HG03354 (cell line): ENCODE data around the gene HOXB5.

Experiments
- ATAC-seq: cut with Tn5 transposase; IDR thresholded peaks from one replicate; pipeline ENCODE4 v1.9.1; 2021; ENCODE audit warnings: mild to moderate bottlenecking; ENCODE audit not compliant: unreplicated experiment, poor library complexity, severe bottlenecking

Gene HOXB5

DNA sequence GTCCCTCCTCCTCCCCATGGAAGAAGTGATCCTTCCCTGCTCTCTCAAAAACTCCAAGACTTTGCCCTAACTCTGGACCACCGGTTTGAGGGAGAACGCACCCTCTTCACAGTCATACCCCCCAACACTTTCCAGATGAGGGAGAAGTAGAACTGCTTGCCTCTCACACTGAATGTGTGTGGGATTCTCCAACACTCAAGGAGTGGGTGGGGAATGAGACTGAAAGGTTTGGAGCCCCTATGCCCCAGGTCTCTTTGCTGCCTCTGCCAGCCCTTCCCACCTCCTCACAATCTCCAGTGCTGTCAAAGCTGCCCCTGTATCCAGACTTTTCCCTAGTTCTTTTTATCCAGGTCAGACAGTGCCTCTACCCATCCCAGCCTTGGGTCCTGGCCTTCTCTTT lies 26.9 kb downstream of the HOXB5 start:
- no peak for ATAC-seq

DNA sequence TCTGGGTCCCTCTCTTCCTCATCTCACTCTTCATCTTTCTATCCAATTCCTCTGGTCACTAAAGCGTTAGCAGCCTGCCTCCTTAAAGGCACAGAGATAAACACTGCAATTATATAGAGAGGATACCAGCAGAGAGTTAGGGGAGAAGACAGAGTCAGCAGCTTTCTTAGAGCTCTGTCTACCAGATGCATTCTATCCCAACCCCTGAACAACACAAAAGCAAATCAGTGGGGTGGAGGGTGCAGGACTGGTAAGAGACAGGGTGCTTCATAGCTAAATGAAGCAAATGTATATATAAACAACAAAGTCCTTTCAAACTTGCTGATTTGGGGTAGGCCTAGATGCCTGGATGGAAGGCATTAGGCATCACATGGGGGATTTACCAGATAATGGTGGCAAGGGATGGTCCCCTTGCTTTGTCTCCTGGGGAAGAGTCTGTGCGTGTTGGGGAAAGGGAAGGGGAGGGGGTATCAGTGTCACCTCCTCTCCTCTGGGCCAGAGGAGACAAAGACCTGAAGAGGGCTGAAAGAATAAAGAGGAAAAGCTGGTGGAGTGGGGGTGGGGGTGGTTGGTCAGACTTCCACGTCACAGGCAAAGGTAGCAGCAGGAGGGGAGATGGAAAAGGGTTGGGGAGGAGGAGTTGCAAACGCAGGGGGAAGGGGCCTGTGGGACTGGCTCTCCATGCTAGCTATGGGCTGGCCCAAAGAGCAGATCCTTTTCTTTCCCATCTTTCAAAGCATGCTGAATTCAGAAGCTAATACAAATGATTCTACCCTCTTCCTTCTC lies 27.5 kb downstream of the HOXB5 start:
- ATAC-seq: no peak

DNA sequence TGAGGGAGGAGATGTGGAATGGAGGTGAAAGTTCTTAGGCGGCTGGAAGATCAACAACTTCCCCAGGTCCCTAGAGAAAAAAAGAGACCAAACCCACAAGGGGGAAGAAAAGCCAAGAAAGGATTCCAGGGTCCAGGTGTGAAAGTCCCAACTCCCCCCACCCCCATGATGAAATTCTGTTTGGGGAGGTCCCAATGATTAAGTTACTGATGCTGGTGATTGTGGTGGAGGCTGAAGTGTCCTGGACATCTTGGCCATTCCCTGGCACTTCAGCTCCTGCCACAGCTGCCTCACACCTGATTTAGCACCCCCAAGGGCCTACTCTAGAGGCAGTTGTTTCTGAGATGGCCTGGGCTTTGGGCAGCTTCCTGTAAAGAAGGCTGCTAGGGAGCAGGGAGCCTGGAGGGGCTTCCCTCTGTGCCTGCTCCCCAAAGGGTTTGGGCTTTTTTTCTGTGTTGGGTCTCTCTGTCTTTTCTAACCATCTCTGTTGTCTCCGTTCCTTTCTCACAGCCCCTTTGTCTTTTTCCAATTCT lies 28.5 kb downstream of the HOXB5 start:
- ATAC-seq: no peak

- no peak for ATAC-seq
These were observed 29.2 kb downstream of the HOXB5 start for GRCh38 chr17:48564188-48565021.

- no peak for ATAC-seq
These were observed 29.8 kb downstream of the HOXB5 start for GRCh38 chr17:48563867-48564187.

GRCh38 chr17:48563385-48563838 lies 30.2 kb downstream of the HOXB5 start:
- ATAC-seq: no peak

DNA sequence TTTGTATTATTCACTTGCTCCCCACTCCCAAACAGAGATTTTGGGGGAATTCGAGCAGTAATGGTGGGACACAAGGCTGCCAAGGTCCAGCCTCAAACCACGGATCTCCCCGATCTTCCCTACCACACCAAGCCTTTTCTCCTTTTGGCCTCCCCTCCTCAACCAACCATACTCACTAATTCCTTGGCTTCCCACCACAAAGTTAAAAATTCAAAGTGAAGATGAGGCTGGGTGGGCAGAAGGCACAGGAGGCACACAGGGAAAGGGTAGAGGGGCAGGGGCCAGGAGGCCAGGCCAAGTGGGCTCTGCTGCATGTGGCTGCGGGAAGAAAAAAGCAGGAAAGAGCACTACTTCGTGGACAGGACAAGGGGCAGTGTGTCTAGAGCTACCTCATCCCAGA lies 30.6 kb downstream of the HOXB5 start:
- no peak for ATAC-seq

DNA sequence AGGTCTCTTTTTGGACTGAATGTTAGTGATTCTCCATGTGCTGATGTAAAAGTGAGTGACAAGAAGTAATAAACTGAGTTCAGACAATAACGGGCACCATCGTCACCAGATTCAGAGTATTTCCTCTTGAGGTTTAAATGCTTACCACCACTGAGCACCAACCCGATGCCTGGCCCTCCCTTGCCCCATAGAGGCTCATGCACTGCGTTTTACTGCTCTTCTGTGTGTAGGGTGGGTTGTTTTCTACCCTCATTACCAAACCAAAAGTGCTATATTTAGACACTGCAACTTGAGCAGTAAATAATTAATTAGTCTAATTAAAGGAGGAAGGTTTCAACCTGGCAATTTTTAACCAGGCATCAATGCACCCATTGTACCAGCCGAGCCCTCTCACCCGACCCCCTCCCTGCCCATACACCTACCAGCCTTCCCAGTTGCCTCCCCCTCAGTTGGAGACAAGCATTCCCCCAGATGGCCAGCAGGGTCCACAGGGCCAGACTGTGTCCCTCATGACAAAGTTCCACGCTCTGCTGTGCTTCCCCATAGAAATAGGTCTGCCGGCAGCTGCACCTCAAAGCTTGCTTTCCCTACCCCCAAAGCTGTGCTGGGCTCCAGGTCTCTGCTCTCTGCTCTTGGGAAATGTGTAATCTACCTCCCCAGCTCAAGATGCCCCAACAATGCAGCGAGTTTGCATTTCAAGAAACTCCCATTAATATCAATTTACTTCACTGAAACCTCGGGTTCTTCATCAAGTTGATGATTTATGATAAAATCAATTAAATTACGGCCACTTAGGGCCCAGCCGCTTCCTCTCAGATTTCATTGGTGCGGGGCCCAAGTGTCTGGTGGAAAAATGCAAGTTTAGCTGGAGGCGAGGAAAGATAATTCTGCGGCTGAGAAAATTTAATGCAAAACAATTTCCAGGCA lies 31.4 kb downstream of the HOXB5 start:
- ATAC-seq: peak; percentile 80

DNA sequence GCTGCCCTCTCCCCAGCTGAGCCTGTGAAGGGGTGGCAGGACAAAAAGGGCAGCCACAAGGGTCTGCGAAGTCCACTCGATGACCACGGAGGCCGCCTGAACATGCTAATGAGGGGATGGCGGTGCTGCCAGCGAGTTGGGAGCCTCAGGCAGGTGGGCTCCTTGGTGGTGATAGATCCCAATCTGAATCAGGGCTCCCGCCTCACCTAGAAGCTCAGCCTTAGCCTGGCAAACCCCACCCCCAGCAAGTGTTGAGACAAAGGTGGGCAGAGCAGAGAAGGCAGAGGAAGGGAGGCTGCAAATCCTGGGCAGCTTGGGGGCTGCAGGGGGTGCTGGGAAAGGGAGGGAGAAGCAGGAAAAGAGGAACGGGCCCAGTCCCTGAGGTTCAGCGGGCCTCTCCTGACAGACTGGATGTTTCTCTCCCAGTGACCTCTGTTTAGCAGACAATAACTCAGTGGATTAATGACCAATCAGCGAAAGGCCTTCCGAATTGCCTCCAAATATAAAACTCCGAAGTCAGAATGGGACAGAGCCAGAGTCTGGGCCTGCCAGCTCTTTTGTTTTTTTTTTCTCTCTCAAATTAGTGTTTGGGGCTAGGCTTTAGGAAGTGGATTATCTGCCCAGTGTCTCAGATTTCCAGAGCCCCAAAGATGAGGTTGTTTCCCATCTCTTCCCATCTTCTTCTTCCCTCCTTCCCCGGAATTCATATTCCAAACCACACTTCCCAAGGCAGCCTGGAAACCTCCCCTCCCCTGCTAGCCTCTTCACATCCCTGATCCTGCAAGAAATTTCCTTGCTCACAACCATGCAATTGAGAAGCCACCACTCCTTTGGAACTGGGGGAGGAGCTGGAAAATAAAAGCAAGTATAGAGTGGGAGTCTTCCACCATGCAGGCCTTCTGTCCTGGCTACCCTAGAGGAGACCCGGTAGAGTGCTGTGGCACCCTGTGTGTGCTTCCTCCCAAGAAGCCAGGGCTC lies 33.5 kb downstream of the HOXB5 start:
- ATAC-seq: no peak

DNA sequence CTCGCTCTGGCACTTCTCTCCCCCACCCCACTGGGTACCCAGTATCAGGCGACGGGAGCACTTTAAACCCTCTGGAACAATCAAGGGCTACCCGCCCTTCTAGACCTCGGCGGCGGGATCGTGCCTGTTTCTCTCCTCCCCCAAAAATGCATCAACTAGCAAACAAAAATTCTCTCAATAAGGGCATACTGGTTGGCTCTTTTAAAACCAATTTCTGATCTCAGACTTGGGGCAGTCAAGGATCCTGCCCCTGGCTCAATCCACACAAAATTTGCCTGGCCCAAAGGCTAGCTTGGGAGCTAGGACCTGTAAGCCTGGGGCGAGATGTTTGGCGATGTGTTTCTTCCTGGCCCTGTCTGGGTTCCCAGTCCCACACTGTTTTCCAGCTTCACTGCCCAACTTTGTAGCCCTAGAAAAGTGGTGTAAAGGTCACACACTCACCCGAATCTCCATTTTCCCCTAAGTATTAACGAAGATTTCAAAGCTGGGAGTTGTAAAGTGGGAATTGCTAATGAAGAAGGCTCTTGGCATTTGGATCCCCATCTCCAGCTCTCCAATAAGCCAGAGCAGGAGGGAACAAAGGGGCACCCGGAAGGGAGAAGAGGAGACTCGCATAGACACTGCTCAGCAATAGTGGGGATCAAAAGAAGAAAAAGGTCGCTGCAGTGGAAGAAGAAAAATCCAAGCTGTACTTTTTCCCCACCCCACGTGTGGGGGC lies 34.3 kb downstream of the HOXB5 start:
- no peak for ATAC-seq

DNA sequence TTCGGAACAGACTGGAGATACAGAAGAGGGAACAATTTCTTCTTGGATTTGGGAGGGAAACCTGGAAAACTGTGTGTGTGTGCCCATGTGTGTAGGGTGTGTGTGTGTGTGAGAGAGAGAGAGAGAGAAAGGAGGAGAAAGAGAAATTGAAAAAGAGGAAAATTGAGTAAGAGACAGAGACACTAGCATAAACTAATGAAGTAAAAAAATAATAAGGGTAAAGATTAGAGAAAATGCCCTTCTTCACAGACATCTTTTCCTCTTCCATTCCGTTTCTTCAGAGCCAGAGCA lies 34.8 kb downstream of the HOXB5 start:
- ATAC-seq: no peak

DNA sequence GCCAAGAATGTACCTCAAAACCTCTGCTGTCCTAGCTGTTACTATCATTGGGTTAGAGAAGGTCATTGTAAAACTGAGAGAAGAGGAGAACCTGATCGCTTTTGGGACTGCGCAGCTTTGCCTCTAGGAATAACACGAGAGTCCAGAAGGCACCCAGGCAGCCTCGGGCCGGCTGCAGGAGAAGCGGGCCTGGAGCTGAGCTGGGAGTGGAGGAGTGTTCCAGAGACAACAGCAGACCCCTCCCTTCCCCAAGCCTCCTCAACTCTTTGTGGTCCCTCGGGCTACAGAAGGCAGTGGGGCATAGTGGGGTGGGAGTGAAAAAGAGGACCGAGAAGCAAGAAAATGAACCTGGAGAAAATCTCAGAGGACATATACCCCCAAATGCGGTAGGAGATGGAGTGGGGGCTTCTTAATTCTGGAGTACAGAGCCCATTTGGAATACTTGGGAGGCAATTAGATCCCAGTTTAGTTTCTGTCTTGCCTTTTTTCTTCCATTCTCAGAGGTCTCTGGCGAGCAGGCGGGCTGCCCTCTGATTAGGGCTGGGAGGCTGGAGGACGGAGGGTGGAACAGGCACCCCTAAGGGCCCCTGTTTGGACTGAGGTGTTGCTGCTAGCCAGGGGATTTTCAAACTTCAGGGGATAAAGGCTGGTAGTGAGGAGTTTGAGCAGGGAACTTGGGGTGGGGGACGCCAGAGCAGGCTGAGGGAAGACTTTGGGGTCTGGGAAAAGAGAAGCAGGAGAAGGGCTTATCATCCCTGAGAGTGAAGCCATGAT lies 35.3 kb downstream of the HOXB5 start:
- ATAC-seq: no peak

- no peak for ATAC-seq
These were observed 36.8 kb downstream of the HOXB5 start for GRCh38 chr17:48556576-48557401.

- no peak for ATAC-seq
These were observed 37.4 kb downstream of the HOXB5 start for GRCh38 chr17:48556229-48556575.

DNA sequence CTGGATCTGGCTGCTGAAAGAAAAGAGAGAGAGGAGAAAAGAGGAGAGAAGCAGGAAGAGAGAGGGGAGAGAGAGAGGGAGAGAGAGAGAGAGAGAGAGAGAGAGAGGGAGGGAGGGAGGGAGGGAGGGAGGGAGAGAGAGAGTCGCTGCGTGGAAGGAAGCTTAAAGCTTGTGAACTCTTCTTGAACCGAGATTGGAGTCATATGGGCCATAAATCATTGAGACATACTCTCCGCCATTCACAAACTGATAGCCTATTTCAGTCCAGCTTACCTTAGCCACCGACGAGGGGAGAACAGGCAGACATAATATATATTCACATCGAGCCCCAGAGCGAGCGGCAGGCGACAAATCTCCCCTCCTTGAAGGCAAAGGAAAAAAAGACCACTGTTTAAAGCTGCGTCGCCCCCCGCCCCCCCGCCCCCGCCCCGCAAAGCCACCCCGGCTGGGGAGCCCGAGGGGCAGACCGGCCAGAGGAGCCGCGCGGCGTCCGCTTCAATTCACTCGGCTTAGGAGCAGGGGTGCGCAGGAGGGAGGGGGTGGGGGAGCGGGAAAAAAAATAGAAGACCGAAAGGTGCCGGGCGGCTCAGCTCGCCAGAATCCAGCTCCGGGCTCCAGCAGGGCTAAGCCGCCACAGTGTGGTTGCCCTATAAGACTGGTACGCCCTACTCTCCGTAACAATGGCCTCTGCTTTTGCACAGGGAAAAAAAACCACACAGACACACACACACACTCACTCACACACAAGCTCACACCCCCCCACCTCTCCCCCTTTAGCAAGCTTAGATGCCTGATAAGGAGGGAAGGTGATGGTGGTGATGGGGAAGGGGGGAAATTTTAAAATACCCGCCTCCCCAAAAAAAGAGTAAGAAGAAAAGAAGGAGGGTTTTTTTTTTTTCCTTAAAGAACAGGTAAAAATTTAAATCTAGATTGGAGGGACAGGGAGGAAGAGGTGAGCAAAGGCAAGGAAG lies 38.0 kb downstream of the HOXB5 start:
- no peak for ATAC-seq
